ENCODE results near the gene TELO2. TPM values are rescaled to one million over a fixed set of nuclear protein-coding genes. Genes with fewer than 3 reads are reported as not detected.

Gene TELO2
- total RNA-seq, 1 donor from 2014 or later: 17.7 TPM

DNA sequence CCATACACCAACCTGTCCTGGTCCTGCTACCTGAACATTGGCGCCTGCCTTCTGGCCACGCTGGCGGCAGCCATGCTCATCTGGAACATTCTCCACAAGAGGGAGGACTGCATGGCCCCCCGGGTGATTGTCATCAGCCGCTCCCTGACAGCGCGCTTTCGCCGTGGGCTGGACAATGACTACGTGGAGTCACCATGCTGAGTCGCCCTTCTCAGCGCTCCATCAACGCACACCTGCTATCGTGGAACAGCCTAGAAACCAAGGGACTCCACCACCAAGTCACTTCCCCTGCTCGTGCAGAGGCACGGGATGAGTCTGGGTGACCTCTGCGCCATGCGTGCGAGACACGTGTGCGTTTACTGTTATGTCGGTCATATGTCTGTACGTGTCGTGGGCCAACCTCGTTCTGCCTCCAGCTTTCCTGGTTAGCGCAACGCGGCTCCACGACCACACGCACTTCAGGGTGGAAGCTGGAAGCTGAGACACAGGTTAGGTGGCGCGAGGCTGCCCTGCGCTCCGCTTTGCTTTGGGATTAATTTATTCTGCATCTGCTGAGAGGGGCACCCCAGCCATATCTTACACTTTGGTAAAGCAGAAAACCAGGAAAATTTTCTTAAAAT lies 61.8 kb downstream of the TELO2 start:
- DNase-seq: no peak
- intact Hi-C loops (cut with micrococcal nuclease): no loop called here
- H3K9me3 ChIP-seq (replicated peaks): no peaks in the 10 kb centered on the region
- no peak for TF ChIP-seq CTCF (IDR thresholded peaks at IDR 0.05; ENCODE audit: borderline replicate concordance)
- H3K4me1 ChIP-seq: peaks cover 57% of the 10 kb centered on the region
- no peaks in the 10 kb centered on the region for H3K27me3 ChIP-seq (ENCODE audit: low read depth)
- no peak overlapping the region for H3K4me3 ChIP-seq
- H3K36me3 ChIP-seq: peaks cover 73% of the 10 kb centered on the region
- H3K27ac ChIP-seq (replicated peaks): no peak overlapping the region

DNA sequence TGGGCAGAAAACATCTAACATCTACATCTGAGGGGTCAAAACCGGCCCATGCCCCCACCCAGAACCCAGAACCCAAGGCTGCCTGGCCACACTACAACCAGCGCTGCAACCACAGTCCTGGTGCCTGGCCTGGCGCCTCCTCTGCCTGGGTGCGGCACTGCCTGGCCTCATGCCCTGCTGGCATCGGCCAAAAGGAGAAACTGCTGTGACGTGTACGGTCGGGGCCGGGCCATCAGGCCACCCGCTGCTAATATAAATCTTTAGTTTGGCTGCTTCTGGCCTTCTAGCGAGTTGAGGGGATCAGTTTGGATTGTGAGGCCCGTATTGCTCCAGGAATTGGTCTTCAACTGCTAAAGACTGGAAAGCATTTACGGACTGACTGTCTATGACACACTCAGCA lies 63.1 kb downstream of the TELO2 start:
- TF ChIP-seq CTCF (IDR thresholded peaks at IDR 0.05; ENCODE audit: borderline replicate concordance): no peak
- H3K27ac ChIP-seq (replicated peaks): peak overlapping the region; percentile 13
- no peaks in the 10 kb centered on the region for H3K27me3 ChIP-seq (ENCODE audit: low read depth)
- intact Hi-C loops (cut with micrococcal nuclease): no loop called here
- H3K36me3 ChIP-seq: peaks cover 75% of the 10 kb centered on the region
- H3K4me1 ChIP-seq: peaks cover 46% of the 10 kb centered on the region
- no peaks in the 10 kb centered on the region for H3K9me3 ChIP-seq (replicated peaks)
- DNase-seq: no peak
- H3K4me3 ChIP-seq: no peak overlapping the region

- Histone ChIP-seq H3K4me1 (peaks cover 43% of the 10 kb centered on the region), H3K27ac (replicated peaks) (no peak overlapping the region), H3K9me3 (replicated peaks) (no peaks in the 10 kb centered on the region), H3K36me3 (peaks cover 80% of the 10 kb centered on the region), H3K4me3 (no peak overlapping the region), H3K27me3 (ENCODE audit: low read depth) (no peaks in the 10 kb centered on the region)
- no peak for DNase-seq
- intact Hi-C loops (cut with micrococcal nuclease): no loop called here
- TF ChIP-seq CTCF (IDR thresholded peaks at IDR 0.05; ENCODE audit: borderline replicate concordance): no peak
These were observed 63.9 kb downstream of the TELO2 start for GRCh38 chr16:1557074-1557473.

DNA sequence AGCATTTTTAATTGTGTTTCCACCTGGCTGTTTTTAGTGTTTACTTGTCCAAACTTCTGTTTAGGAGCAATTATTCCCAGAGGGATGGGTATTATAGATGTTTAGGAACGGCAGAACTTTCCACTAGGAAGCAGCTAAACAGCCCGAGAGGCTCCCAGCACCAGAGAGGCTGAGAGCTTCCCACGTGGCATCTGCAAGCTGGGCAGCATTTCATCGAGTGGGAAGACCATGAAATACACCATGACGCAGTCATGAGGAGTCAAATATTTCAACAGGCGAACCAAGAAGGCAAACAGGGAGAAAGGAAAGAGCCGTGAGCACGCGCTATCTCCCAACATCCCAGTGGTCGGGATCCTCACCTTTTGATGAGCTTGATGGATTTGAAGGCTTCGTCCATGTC lies 64.4 kb downstream of the TELO2 start:
- H3K27ac ChIP-seq (replicated peaks): no peak overlapping the region
- peaks cover 80% of the 10 kb centered on the region for H3K36me3 ChIP-seq
- peaks cover 38% of the 10 kb centered on the region for H3K4me1 ChIP-seq
- no peaks in the 10 kb centered on the region for H3K27me3 ChIP-seq (ENCODE audit: low read depth)
- no peak for DNase-seq
- TF ChIP-seq CTCF (IDR thresholded peaks at IDR 0.05; ENCODE audit: borderline replicate concordance): no peak
- intact Hi-C loops (cut with micrococcal nuclease): no loop called here
- no peaks in the 10 kb centered on the region for H3K9me3 ChIP-seq (replicated peaks)
- H3K4me3 ChIP-seq: no peak overlapping the region

DNA sequence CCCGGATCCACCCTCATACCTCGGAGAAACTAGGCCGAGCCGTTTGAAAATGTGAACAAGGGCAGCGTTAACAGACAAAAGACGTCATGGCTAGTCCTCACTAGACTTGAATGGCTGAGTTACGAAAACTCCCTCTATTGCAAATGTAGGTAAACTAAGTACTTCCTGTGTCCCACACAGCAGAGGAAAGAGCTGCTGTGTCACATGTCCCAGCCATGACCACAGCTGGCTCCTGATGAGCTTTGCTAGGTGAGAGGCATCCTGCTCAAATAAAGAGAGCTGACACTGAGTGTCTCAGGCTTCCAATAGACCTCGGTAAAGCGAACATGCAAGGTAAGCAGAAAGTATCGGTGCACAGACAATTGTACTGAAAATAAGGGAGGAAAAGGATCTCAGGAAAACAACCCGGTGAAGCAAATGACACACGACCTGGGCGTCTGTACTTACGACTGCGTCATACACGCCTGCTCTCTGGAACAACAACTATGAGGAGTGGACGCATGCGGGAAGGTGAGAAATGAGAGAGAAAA lies 66.4 kb downstream of the TELO2 start:
- Histone ChIP-seq H3K9me3 (replicated peaks) (no peaks in the 10 kb centered on the region), H3K4me3 (no peak overlapping the region), H3K36me3 (peaks cover 67% of the 10 kb centered on the region), H3K4me1 (peaks cover 20% of the 10 kb centered on the region), H3K27me3 (ENCODE audit: low read depth) (no peaks in the 10 kb centered on the region), H3K27ac (replicated peaks) (peak overlapping the region; percentile 44)
- intact Hi-C loops (cut with micrococcal nuclease): no loop called here
- no peak for DNase-seq
- TF ChIP-seq CTCF (IDR thresholded peaks at IDR 0.05; ENCODE audit: borderline replicate concordance): no peak

Other genes with a start within 250 kb of the TELO2 start
- gene TPSD1, start 237.3 kb upstream of the TELO2 start, total RNA-seq: not detected
- gene UBE2I, start 183.7 kb upstream of the TELO2 start, total RNA-seq: 86.2 TPM
- gene BAIAP3, start 159.7 kb upstream of the TELO2 start, total RNA-seq: 3.9 TPM
- gene TSR3, start 141.5 kb upstream of the TELO2 start, total RNA-seq: 54.9 TPM
- gene GNPTG, start 141.4 kb upstream of the TELO2 start, total RNA-seq: 31.8 TPM
- gene UNKL, start 78.7 kb upstream of the TELO2 start, total RNA-seq: 13.4 TPM
- 13.6 TPM for gene UQCC4, start 72.6 kb upstream of the TELO2 start, total RNA-seq
- gene PERCC1, start 62.3 kb upstream of the TELO2 start, total RNA-seq: not detected
- gene CCDC154, start 48.8 kb upstream of the TELO2 start, total RNA-seq: 1.3 TPM
- 45.3 TPM for gene CLCN7, start 18.3 kb upstream of the TELO2 start, total RNA-seq
- not detected for gene PTX4, start 4.4 kb upstream of the TELO2 start, total RNA-seq
- gene TMEM204, start 40.3 kb downstream of the TELO2 start, total RNA-seq: 27.1 TPM
- gene IFT140, start 118.7 kb downstream of the TELO2 start, total RNA-seq: 7.5 TPM
- 12.3 TPM for gene CRAMP1, start 119.0 kb downstream of the TELO2 start, total RNA-seq
- 30.6 TPM for gene JPT2, start 184.9 kb downstream of the TELO2 start, total RNA-seq
- 56.0 TPM for gene MAPK8IP3, start 212.8 kb downstream of the TELO2 start, total RNA-seq

Measured in left ventricle myocardium inferior (tissue), 1 donor.